Stimulated activated CD8-positive, alpha-beta memory T cell treated with anti-CD3 and anti-CD28 coated beads, Interleukin-12 subunit alpha, Interleukin-12 subunit beta, amount 100 ng/mL, for 4 hours (primary cell): ENCODE measurements around the gene RAB5IF.
A peak's percentile ranks its signal among the peaks of the same experiment; 100 is the strongest.
"Not testable (repeated sequence)": the region's sequence is repeated elsewhere in the genome, so short reads cannot be mapped to it uniquely, and the experiment has no call there.

Experiments used
- DNase-seq: peaks from one replicate; pipeline ENCODE4 v3.0.0-alpha.2; 2020; ENCODE audit warnings: low read depth

The RAB5IF gene, protein sequence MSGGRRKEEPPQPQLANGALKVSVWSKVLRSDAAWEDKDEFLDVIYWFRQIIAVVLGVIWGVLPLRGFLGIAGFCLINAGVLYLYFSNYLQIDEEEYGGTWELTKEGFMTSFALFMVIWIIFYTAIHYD

DNA sequence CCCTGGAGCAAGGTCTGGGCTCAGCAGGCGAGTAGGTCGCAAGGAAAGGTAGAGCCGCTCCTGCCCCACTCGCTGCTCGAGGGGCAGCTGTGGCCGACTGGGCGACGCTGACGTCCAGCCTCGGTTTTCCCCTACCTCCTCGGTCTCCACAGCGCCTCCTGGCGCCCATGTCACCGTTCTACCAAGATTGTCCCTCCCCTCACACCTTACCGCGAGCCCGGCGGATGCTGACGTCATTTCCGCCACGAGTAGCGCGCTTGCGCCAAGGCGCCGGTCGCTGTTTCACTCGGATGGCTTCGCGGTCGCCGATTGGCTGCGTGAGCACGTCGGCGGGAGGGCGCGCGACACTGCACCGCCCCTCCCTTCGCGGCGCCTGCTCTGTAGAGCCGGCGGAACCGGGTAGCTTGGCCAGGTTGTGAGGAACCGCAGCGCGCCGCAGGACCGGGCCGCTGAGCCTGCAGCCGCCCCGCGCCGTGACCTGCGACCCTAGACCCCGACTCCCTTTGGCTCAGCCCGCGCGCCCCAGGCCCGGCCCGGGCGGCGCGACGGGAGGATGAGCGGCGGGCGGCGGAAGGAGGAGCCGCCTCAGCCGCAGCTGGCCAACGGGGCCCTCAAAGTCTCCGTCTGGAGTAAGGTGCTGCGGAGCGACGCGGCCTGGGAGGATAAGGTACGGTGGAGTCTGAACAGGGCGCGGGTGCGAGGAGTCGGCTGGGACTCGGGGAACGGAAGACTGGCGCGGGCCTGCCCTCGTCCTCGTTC, at the start of gene RAB5IF:
Gene RAB5IF, plus strand, starts transcription at position 381 of the 759 bp plus-strand sequence. Its CDS starts 173 bp downstream, at position 554.
- peak; percentile 99 for DNase-seq

DNA sequence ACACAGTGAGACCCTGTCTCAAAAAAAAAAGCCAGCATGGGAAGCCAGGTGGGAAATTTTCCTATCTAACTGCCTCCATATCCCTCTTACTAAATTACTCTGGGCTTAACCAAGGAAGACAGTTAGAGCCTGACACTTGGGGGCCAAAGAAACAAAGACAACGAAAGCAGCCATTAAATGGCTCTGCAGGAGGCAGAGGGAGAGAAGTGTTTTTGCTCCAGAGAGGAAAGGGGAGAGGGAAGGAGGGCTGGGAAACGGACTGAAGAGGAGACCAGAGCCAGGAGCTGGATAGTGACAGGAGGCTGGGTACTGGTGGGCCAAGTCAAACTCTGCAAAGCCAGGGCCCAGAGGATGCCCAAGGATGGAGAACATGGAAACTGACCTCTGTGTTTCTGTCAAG, 42.9 kb upstream of the RAB5IF start:
- DNase-seq = no peak

- DNase-seq = no peak
These were observed 42.2 kb upstream of the RAB5IF start for GRCh38 chr20:36563374-36563773.

DNA sequence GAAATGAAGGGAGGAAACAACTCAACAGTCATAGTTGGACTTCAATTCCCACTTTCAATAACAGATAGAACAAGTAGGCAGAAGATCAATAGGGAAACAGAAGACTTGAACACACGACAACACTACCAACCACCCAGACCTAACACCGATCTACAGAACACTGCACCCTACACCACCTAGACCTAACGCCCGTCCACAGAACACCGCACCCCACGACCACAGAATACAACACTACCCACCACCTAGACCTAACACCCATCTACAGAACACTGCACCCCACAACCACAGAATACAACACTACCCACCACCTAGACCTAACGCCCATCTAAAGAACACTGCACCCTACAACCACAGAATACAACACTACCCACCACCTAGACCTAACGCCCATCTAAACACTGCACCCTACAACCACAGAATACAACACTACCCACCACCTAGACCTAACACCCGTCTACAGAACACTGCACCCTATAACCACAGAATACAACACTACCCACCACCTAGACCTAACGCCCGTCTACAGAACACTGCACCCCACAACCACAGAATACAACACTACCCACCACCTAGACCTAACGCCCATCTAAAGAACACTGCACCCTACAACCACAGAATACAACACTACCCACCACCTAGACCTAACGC, 41.4 kb upstream of the RAB5IF start:
- not testable (repeated sequence) for DNase-seq

DNA sequence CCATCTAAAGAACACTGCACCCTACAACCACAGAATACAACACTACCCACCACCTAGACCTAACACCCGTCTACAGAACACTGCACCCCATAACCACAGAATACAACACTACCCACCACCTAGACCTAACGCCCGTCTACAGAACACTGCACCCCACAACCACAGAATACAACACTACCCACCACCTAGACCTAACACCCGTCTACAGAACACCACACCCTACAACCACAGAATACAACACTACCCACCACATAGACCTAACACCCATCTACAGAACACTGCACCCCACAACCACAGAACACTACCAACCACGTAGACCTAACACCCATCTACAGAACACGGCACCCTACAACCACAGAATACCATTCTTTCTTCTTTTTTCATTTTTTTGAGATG, 40.9 kb upstream of the RAB5IF start:
- DNase-seq = not testable (repeated sequence)

DNA sequence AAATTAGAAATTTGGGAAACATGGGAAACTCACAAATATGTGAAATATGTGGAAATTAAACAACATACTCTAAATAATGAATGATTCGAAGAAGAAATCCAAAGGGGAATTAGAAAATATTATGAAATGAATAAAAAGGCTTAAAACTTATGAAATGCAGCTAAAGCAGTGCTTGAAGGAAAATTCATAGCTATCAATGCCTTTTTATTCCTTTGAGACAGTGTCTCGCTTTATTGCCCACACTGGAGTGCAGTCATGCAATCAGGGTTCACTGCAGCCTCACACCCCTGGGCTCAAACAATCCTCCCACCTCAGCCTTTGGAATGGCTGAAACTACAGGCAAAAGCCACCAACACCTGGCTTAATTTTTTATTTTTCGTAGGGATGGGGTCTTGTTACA, 40.1 kb upstream of the RAB5IF start:
- no peak for DNase-seq

- DNase-seq = no peak
These were observed 35.6 kb upstream of the RAB5IF start for GRCh38 chr20:36569847-36570429.

DNA sequence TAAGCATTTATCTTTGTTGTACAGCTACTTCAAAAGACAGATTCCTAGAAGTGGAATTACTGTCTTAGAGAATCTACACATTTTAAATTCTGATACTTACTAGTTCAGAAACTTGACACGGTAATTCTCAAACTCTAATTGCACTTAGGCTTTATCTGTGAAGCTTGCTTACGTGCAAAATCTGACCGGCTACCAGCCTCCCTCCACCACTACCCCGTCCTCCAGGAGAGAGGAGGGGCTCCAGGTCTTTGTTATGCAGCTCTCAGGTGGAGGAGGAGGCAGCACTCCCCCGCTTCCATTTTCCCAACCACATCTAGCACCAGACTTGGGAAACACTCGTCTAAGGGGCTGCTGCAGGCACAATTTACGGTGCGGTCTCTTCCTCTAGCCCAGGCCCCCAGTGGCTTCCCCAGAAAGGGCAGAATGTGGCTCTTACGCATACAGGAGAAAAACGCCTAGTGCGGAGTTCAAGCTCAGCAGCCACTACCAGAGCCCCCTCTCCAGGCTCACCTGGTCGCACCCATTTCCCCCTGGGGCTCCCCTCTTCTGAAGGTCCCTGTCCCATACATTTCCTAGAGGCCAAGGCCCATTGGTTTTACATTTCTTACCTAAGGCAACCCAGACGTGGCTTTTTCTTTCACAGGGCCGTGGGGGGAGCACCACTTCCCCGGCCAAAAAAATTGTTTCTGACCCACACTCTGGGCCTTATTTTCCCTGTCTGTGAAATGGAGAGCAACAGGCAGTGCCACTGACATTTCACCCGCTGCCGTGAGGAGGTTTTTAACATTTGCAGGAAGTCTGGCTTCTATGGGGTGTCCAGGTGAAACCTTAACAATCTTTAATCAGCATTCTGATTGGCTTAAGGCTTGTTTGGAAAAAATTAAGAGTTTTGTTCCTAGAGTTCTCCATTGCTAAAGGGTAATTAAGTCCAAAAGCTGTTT, 33.7 kb upstream of the RAB5IF start:
- DNase-seq = no peak

- DNase-seq = peak; percentile 52
These were observed 32.9 kb upstream of the RAB5IF start for GRCh38 chr20:36572701-36573102.

GRCh38 chr20:36573103-36573797, 32.3 kb upstream of the RAB5IF start, which contains the start of gene TGIF2:
TGIF2 (plus strand) TSS chr20:36573597; CDS start chr20:36578775, 5,178 bp downstream.
- peak; percentile 90 for DNase-seq

- DNase-seq = peak; percentile 23
These were observed 31.7 kb upstream of the RAB5IF start for GRCh38 chr20:36573798-36574365.

DNA sequence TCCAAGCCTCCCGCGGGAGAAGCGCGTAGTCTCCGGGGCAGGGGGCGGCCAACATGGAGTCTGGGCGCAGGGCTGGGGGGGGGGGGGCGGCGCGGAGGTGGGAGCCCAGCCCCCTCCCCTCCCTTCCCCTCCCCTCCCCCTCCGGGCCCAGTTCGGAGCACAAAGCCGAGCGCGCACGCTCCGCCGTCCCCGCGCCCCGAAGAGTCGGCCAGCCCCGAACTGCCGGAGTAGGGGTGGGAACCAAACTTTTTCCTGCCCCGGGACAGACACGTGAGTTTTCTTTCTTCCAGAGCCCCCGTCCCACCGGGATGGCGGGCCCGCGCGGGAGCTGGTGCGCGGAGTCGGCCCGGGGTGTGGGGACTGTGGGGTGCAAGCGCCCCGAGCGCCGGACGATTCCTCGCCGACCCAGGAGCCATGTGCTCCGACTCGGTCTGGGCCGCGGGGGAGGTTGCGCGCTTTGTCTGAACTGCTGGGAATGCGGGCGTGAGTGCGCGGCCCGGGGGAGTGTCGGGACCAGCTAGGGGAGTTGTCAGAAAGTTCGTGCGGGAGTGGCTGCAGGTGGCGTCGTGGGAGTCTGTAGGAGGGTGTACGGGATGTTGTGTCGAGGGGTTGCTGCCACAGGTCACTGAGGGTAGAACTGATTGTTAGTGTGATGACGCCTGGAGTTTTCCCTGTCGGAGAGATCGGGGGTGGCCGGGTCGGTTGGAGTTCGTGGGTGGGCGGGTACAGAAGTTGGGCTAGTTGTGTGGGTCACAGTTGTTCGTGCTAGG, 31.0 kb upstream of the RAB5IF start:
- peak; percentile 38 for DNase-seq

DNA sequence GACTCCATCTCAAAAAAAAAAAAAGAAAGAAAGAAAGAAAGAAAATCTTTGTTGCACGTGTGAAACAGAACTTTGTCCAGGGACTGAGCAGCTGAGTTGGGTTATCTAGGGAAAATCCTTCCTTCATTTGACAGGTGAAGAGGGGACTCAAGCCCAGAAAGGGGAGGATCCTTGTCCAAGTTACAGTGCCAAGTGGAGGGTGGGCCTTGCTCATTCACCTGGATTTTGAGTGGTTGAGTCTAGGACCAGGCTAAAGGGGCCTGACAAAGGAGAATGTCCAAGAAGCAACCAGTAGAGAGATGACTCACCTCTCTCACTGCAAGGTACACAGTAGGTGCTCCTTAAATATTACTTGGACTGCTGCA, 29.5 kb upstream of the RAB5IF start:
- DNase-seq = no peak

- no peak for DNase-seq
These were observed 27.1 kb upstream of the RAB5IF start for GRCh38 chr20:36578356-36579041.

DNA sequence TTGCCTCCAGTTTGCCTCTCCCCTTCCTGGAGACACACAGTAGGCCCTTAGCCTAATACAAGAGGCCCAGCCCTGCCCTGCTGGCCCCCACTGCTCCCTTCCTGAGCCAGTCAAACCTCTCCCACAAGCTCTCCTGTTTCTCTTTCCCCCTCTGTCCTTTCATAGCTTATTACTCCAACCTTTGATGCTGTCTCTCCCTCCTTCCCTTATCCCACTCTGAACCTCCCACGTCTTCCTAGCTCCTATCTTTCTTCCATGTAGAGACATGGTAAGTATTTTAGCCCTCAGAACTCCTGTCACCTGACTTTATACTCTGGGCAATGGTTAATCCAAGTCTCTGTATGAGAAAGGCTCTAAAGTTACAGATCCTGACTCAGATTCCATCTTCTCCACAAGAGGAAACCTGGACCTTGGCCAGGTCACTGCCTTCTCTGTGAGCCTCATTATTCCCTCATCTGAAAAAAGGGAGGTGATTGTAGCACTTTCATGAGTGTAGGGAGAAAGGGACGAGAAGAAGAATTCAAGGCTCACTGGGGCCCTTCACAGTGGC, 25.5 kb upstream of the RAB5IF start:
- DNase-seq = no peak

- no peak for DNase-seq
These were observed 23.3 kb upstream of the RAB5IF start for GRCh38 chr20:36582322-36582721.

DNA sequence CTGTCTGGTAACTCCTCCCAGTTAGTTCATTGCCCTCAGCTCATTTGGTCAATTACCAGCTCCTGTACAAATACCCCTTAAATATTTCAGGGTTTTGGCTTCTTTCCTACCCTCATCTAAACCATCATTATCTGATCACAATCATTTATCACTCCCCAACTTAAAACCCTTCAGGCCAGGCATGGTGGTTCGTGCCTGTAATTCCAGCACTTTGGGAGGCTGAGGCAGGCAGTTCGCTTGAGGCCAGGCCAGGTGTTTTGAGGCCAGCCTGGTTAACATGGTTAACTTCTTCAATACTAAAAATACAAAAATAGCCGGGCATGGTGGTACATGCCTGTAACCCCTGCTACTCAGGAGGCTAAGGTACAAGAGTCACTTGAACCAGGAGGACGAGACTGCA, 22.8 kb upstream of the RAB5IF start:
- DNase-seq = no peak

DNA sequence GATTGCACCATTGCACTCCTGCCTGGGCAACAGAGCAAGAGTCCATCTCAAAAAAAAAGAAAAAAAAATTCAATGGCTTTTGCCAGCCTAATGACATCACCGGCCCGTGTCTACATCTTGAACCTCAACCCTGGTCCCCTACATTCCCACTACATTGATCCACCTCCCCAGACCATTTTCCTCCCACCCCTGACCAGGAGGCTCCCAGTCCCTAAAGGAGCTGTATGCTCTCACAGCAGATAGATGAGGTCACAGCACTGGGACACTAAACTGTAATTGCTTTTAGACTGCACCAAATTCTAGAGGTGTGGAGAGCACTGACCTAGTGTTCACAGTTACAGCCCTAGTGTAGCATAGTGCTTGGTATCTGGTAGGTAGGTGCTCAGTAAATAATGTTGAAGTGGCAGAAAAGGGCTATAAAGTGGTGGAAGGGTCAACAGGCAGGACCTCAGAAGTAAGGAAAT, 21.5 kb upstream of the RAB5IF start:
- no peak for DNase-seq
